Epithelial cell of umbilical artery (primary cell): ENCODE data around the gene MARCHF7. TPM values are rescaled to one million over a fixed set of nuclear protein-coding genes. Genes with fewer than 3 reads are reported as not detected.

Source experiments
- total RNA-seq: library from RNA; depleted of rRNA; stranded (reverse); fragments of >200 nt; gene quantifications from 2 replicates; pipeline ENCODE4 v1.2.3, GENCODE V29; 2014

The MARCHF7 gene, protein sequence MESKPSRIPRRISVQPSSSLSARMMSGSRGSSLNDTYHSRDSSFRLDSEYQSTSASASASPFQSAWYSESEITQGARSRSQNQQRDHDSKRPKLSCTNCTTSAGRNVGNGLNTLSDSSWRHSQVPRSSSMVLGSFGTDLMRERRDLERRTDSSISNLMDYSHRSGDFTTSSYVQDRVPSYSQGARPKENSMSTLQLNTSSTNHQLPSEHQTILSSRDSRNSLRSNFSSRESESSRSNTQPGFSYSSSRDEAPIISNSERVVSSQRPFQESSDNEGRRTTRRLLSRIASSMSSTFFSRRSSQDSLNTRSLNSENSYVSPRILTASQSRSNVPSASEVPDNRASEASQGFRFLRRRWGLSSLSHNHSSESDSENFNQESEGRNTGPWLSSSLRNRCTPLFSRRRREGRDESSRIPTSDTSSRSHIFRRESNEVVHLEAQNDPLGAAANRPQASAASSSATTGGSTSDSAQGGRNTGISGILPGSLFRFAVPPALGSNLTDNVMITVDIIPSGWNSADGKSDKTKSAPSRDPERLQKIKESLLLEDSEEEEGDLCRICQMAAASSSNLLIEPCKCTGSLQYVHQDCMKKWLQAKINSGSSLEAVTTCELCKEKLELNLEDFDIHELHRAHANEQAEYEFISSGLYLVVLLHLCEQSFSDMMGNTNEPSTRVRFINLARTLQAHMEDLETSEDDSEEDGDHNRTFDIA
- total RNA-seq = 137 and 172 TPM in 2 replicates

GRCh38 chr2:159712143-159712928, at the start of gene MARCHF7:
Gene MARCHF7, plus strand, starts transcription at chr2:159712506. Its CDS starts 16,517 bp downstream, at chr2:159729023.

Other genes starting within 250 kb of the MARCHF7 start
- gene BAZ2B, start 96.0 kb upstream of the MARCHF7 start, total RNA-seq = 57.8 and 88.5 TPM in 2 replicates
- 4.5 and 5.5 TPM in 2 replicates for gene CD302, start 85.7 kb downstream of the MARCHF7 start, total RNA-seq
- gene LY75, start 192.2 kb downstream of the MARCHF7 start, total RNA-seq = 15.9 and 31.9 TPM in 2 replicates